Activated CD8-positive, alpha-beta memory T cell treated with anti-CD3 and anti-CD28 coated beads, Interleukin-2, amount 50 U/mL, for 1 hour (primary cell): ENCODE data around the gene TRAPPC2B.

Source experiments
- DNase-seq: peaks from one replicate; pipeline ENCODE4 v3.0.0-alpha.2; 2020; ENCODE audit errors: extremely low read depth

The TRAPPC2B gene

DNA sequence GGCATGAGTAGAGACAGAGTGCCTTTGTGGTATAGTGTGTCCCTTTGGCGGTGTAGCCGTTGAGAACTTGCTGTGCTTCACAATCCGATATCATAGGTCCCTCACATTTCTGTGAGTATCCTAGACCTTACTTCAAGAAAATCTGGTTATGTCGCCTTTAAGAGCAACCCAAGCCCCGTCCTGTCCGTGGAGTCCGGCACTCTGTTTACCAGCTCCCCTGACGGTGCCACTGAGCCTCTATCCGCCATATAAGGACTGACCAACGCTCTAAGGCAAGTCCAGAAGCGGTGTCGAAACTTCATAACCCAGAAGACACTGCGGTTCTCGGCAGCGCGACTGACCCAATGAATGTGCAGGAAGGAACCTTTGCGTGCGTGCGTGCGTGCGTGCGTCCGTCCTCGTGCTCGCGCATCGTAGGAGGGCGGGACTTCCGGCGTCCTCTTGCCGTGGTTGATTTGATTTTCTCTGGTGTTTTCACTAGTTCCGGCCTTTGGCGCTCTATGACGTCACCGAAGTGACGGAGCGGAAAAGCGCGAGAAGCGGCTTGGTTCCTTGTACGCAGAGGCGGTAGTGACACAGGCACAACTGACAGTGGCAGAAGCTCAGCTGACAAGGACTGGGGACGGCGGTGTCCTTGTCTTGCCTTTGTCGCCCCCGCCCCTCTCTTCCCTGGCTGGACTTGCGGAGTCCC lies at the start of gene TRAPPC2B, which contains the start of gene ZNF547:
TSS of gene TRAPPC2B (plus strand) at position 555 of the 691 bp plus-strand sequence. CDS start 1,283 bp downstream, outside the sequence.
TSS of gene ZNF547 (plus strand) at position 555 of the 691 bp plus-strand sequence. CDS start 5,005 bp downstream, outside the sequence.
- peak; percentile 94 for DNase-seq

DNA sequence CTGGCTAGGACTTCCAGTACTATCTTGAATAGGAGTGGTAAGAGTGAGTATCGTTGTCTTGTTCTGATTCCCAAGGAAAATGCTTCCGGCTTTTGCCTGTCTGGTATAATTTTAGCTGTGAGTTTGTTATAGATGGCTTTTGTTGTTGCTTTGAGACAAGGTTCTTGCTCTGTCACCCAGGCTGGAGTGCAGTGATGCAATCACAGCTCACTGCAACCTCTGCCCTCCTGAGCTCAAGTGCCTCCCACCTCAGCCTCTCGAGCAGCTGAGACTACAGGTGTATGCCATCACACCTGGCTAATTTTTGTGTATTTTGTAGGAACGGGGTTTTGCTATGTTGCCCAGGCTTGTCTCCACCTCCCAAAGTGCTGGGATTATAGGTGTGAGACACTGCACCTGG lies 49.2 kb upstream of the TRAPPC2B start:
- DNase-seq: no peak

DNA sequence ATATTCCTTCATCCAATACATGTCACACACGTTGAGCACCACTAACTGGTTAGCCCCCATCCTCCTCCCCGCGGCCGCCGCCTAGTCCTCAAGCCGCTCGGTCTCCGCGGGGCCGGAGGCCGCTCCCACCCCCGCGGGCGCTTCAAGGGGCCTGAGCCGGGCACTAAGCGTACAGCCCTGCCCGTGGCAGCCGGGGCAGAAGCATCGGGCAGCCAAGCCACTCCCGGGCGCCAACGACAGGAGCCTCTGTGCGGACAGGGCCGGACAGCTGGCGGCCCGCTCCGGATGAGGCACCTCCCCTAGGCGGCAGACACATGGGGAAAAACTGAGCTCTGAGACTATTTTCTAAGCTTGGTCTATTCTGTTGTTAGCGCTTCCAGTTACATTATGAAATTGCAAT lies 45.8 kb upstream of the TRAPPC2B start:
- DNase-seq: no peak

DNA sequence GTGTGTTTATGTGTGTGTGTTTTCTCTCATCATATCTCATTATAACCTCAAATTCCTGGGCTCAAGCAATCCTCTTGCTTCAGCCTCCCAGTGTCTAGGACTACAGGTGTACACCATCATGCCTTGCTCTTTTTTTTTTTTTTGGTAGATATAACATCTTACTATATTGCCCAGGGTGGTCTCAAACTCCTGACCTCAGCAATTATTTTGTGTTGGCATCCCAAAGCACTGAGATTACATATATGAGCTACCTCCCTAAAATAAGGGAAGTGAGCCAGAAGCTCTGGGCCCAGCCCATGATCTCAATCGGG lies 43.5 kb upstream of the TRAPPC2B start:
- peak; percentile 0 for DNase-seq

DNA sequence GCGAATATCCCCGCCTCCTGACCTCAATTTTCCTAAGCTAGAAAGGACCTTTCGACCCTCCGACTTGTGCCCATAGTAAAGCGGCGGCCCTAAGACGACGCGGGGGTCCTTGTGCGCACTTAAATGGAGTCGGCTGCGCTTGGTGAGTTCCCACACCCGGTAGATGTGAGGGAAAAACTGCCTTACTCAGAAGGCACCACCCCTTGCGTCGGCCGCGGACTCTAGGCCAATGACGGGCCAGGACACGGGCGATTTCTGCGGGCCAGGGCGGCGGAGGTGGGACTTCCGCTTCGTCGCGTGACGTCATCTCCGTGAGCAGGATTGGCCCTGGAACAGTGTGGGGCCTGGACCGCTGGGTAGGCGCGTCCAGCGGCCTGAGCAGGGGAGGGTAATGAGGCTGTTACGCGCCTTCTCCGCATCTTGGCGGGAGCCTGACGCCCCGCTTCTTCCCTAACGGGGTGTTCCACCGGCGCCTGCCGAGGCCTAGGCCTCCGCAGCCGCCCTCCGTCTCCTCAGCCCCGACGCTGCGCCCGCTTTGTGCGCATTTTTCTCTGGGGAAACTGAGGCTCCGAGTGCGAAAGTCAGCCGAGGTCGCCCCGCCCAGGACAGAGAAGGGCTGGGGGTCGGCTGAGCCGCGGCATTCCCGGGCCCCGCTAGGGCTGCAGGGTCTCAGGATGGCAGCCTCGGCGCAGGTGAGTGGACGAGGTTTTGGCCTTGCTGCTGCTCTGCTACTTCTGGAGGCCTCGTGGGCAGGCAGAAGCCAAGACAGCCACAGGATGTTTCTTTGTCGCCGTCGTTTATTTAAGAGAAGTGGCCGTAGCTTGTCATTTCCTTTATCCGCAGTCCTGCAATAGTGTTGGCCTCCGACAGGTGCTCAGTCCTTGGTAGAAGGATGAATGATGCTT lies 42.9 kb upstream of the TRAPPC2B start, which contains the start of gene ZNF543:
TSS of gene ZNF543 (plus strand) at position 293 of the 905 bp plus-strand sequence. CDS start at position 675, 382 bp downstream.
- DNase-seq: peak; percentile 79

DNA sequence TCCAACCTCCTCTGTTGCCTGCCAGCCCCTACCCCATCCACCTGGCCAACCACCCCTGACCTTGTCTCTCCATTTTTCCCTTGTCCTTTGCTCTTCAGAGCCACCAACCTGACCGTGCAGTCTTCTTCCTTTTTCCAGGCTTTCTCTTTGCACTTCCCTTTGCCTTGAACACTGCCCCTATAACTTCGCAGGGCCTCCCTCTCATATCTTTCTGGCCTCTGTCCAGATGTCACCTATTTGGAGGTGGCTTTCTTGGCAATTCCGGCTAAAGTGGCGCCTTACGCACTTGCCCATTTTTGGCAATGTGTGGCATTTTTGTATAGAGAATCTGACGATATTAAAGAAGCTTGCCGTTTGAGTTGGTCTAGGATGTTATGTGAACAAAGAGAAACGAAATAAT lies 42.2 kb upstream of the TRAPPC2B start:
- DNase-seq: no peak

DNA sequence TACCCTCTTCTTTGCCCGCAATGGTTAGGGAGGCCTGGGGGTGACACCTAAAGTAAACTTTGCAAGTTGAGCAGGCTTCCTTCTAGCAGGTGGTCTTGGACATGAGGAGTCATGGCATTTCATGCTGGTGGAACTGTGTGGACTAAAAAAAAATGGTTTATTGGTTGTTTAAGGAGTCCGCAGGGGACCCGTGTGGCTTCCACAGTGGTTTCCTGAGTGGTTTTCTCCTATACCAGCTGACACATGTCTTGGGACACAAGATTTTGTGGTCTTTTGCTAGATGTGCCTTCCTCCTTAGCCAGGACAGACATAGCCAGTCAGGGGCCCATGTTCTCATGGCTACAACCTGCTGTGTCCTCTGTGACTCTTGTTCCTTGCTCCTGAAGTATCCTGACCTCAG lies 41.6 kb upstream of the TRAPPC2B start:
- no peak for DNase-seq

DNA sequence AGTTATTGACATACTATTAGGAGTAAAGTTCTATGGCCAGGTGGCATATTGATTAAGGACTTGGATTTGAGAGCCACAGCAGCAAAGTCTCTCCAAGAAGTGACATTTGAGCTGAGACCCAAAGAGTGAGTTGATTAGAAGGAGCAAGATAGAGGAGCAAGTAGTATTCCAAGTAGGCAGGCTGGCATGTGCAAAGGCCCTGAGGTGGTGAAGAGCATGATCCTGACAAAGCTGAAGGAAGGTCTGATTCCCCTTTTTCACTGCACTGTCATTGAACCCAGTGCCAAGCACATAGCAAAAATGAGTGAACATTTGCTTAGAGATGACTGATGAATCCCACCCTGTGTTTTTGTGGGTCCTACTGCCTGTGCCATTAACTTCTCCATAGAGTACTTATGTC lies 38.4 kb upstream of the TRAPPC2B start:
- DNase-seq: no peak

DNA sequence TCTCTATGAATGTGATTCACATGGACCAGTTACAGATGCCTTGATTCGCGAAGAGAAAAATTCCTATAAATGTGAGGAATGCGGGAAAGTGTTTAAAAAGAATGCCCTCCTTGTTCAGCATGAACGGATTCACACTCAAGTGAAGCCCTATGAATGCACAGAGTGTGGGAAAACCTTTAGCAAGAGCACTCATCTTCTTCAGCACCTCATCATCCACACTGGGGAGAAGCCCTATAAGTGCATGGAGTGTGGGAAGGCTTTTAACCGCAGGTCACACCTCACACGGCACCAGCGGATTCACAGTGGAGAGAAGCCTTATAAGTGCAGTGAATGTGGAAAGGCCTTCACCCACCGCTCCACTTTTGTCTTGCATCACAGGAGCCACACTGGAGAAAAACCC lies 35.4 kb upstream of the TRAPPC2B start:
- DNase-seq: no peak

DNA sequence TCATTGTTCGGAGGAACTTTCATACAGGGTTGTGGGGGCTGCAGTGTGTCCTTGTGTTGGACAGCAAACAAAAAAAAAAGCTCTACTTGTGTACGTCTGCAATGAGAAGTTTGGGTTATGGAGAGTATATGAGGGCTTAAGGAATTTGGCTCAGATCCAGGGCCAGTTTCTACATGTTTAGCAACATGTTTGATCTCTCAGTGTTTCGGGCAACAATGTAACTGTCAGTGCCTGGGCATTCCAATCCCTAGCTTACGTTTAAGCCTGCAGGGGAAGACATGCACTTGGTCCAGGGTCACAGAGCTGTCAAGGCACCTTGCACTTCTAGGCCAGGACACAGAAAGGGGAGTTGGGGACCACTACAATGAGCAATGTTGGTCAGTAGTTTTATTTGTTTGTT lies 29.2 kb upstream of the TRAPPC2B start:
- DNase-seq: no peak

DNA sequence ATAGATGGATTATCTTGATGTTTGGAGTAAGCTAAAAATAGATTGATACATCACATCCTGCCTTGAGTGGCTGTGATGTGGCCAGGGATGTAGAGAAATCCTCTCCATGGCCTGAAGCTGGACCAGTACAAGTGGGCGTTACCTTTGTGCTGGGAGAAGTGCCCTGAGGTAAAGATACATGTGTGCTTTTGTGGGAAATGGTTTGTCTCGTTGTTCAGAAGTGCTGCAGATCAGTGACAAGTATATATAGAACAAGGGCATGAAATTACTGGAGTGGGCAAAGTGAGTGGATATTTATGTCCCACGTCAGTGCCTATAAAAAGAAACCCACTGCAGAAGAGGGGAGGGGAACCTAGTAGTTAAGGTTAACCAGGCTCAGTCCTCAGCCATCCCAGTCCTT lies 24.5 kb upstream of the TRAPPC2B start:
- DNase-seq: no peak

DNA sequence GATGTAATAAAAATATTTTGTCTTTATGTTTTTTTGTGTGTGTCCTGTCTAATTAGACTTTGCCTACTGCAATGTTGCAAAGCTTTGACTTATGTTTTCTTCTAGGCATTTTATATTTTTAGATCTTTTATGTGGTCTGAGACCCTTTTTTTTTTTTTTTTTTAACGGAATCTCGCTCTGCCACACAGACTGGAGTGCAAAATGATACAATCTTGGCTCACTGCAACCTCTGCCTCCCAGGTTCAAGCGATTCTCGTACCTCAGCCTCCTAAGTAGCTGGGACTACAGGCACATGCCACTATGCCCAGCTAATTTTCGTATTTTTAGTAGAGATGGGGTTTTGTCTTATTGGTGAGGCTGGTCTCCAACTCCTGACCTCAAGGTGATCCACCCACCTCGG lies 20.8 kb upstream of the TRAPPC2B start:
- no peak for DNase-seq

DNA sequence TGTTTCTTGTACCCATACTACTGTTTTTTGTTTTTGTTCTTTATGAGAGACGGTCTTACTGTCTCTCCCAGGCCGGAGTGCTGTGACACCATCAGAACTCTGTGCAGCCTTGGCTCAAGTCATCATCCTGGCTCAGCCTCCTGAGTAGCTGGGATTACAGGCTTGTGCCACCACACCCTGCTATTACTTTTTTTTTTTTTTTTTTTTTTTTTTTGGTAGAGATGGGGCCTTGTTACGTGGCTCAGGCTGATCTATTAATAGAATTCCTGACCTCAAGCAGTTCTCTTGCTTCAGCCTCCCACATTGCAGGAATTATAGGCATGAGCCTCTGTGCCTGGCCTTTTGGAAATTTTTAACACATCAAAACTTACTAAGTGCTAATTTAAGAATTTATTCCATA lies 15.2 kb upstream of the TRAPPC2B start:
- no peak for DNase-seq

DNA sequence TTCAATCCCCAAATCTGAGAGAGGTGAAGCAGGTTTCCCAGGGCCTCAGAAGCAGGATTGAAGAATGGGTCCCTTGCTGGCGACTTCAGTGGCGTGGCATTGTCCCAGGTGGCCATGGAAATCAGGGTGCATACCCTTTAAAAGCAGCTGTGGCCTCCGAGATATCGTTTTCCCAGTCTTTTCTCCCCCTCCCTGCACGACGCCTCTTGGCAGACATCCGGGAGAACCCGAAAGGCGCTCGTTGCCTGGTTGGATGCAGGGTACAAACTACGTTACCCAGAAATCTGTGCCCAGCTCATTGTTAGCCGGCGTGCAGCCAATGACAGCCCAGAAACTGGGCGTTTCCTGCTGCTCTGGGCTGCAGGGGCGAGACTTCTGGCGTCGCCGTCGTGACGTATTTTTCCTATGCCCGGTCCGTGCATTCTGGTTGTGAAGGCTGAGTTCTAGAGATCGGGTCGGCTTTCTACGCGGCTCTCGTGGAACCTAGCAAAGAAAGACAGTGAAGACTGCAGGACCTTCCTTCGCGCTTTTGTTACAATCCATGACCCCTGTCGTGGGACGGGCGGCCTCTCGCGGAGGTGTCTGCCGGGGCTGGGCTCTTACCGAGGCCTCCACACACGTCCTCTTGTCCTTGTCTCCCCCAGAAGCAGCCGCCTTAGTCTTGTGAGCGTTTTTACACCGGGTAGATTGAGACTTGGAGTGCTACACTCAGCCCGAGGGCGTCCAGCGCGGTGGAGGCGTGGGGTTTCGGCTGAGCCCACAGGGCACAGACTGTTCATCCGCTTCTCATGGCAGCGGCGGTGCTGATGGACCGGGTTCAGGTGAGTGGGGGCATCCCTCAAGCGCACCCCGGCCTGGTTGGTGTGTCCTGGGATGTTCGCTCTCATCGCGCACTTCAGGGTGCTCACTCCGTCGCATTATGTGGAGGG lies 12.2 kb upstream of the TRAPPC2B start, which contains the start of gene ZNF304:
TSS of gene ZNF304 (plus strand) at position 395 of the 929 bp plus-strand sequence. CDS start at position 789, 394 bp downstream.
- DNase-seq: peak; percentile 54

DNA sequence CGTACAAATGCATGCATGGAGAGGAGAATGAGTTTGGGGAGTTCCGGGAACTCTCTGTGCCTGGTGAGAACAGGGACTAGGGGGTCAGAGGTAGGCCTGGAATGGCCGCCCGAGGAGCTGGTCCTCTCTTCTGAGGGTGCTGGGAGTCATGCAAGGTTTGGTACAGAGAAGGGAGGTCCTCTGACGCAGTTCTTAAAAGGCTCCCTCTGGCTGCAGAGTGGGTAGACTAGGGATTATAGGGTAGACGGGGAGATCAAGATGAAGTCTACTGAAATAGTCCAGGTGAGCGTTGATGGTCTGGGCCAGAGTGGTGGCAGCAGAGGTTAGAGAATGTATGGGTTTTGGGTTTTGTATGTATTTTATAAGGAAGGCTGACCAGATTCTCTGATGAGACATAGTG lies 11.5 kb upstream of the TRAPPC2B start:
- DNase-seq: no peak

DNA sequence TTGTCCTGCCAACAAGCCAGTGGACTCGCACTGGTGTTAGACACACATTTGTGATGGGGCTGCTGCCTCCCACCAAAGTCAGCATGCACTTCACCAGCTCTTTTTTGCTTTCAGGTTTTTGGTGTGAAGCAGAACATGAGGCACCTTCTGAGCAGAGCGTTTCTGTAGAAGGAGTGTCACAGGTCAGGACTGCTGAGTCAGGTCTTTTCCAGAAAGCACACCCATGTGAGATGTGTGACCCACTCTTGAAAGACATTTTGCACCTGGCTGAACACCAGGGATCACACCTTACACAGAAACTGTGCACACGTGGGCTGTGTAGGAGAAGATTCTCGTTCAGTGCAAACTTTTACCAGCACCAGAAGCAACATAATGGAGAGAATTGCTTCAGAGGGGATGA lies 7.4 kb upstream of the TRAPPC2B start:
- DNase-seq: no peak

DNA sequence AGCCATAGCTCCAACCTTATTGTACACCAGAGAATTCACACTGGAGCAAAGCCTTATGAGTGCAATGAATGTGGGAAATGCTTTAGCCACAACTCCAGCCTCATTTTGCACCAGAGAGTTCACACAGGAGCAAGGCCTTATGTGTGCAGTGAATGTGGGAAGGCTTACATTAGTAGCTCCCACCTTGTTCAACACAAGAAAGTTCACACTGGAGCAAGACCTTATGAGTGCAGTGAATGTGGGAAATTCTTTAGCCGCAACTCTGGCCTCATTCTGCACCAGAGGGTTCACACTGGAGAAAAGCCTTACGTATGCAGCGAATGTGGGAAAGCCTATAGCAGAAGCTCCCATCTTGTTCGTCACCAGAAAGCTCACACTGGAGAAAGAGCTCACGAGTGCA lies 5.9 kb upstream of the TRAPPC2B start:
- no peak for DNase-seq

DNA sequence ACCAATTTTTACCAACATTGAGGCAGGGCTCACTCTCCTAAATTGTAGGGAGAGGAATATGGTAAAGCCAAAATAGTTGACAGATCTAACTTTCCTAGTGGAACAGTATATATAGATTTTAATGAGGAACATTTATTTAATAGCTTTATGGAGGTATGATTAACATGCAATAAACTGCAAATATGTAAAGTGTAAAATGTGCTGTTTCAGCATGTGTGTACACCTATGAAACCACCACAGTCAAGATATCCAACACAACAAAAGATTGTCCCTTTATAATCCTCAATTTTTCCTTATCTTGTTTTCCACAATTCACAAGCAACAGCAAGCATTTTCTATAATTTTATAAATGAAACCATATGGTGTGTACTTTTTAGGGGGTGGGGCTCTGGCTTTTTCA lies 4.1 kb upstream of the TRAPPC2B start:
- DNase-seq: no peak

DNA sequence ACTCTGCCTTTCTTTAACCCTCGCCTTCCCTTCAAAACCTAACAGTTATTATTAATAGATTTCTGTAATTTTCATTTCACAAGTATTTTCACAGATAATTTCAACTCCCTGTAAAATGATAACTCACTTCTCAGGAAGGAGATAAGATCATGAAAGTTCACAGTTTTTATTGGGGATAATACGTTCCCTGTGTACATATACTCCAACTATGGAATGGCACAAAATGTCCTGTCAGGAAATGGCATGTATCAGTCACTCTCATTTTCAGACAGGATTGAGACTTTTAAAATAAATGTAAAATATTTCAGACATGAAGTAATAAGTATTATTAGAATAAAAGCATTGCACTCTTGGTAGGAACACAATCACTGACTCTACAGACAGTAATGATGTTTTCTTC lies 932 bp upstream of the TRAPPC2B start:
- DNase-seq: no peak

DNA sequence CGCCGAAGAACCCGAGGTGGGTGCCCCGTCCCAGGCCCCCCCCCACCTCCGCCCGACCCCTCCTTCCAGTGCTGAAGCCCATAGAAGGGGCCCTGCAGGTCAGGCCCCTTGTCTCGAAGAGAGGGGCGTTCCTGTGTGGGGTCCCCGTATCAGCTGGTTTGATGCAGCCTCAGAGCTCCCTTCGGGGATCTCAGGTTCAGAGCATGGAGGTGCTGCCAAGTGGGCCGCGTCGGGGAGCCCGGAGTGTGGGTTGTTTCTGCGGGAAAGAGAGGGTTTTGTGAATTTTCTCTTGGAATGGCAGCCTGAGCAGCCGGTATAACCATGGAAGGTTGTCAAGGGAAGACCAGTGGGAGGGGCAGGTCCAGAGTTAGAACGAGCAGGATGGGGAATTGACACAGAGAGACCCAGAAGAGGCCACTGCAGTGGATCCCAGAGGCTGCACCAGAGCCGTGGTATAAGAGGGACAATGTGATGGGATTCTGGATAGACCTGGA lies 384 bp downstream of the TRAPPC2B start:
- no peak for DNase-seq

DNA sequence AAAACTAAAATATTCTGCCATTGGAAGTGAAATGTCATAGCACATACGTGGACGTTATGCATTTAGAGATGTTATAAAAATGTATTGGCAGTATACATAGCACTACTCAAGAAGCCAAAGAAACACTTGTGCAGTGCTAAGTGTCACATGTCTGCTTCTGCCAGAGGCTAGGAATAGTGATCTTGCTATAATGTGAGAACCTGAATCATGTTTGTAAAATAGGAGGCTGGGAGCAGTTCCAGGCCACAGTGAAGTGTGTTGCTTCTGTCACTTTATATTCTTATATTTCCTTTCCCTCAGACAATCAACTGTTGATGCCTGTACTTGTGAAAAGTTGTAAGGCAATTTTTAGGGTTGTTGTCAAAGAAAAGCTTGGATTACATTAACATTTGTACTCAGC lies 3.4 kb downstream of the TRAPPC2B start:
- DNase-seq: no peak

DNA sequence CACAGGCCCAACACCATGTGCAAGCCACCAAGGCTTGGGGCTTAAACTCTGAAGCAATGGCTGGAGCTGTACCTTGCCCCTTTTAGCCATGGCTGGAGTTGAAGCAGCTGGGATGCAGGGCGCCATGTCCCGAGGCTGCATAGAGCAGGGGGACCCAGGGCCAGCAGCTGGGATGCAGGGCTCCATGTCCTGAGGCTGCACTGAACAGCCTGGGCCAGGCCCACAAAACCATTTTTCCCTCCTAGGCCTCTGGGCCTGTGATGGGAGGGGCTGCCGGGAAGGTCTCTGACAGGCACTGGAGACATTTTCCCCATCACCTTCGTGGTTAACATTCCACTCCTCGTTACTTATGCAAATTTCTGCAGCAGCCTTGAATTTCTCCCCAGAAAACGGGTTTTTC lies 10.8 kb downstream of the TRAPPC2B start:
- DNase-seq: no peak
